A673 (cell line): ENCODE data around the gene CXXC1. TPM values are rescaled to one million over a fixed set of nuclear protein-coding genes. Genes with fewer than 3 reads are reported as not detected.
"Not testable (repeated sequence)": the region's sequence is repeated elsewhere in the genome, so short reads cannot be mapped to it uniquely, and the experiment has no call there.

ENCODE experiments used
- BruUV-seq: library from RNA; stranded (reverse); fragments of 400-500 nt; replicated peaks from 2 replicates; lab custom pipeline; 2021; lab: Mats Ljungman, UMichigan
- CTCF ChIA-PET: fragments of 300-600 bp; sonication (Branson Sonifier 250); formaldehyde crosslinking; loops from one replicate; lab custom pipeline; 2022; ENCODE audit warnings: antibody characterized with exemption; lab: Charles Lee
- POLR2A ChIA-PET: fragments of 300-600 bp; sonication (Branson Sonifier 250); formaldehyde crosslinking; loops from one replicate; lab custom pipeline; 2022; ENCODE audit warnings: antibody characterized with exemption; ENCODE audit not compliant: low non-redundant PET; lab: Charles Lee
- DNase-seq: peaks from one replicate; pipeline ENCODE4 v3.0.0-alpha.2; 2015; ENCODE audit warnings: low spot score
- H3K27ac ChIP-seq: fragments of 200-600 bp; sonication (generic); 2 replicates; pipeline ENCODE4 v1.5.1; 2016; ENCODE audit warnings: mixed run types, low read depth, mild to moderate bottlenecking, mixed read lengths, antibody characterized with exemption, low read length; ENCODE audit not compliant: poor library complexity, severe bottlenecking
- H3K27me3 ChIP-seq: fragments of 200-600 bp; sonication (generic); replicated peaks from 2 replicates; pipeline ENCODE4 v1.6.1; 2017; ENCODE audit warnings: mixed run types, low read depth, mild to moderate bottlenecking, mixed read lengths, antibody characterized with exemption, low read length; ENCODE audit not compliant: insufficient read depth, poor library complexity
- H3K36me3 ChIP-seq: fragments of 200-600 bp; sonication (generic); 2 replicates; pipeline ENCODE4 v1.6.1; 2016; ENCODE audit warnings: mixed run types, mild to moderate bottlenecking, mixed read lengths, antibody characterized with exemption, low read length; ENCODE audit not compliant: insufficient read depth, poor library complexity, severe bottlenecking
- H3K4me1 ChIP-seq: fragments of 200-600 bp; sonication (generic); 2 replicates; pipeline ENCODE4 v1.6.1; 2017; ENCODE audit warnings: mixed run types, mild to moderate bottlenecking, mixed read lengths, antibody characterized with exemption, low read length; ENCODE audit not compliant: insufficient read depth, poor library complexity, severe bottlenecking
- H3K4me3 ChIP-seq: fragments of 200-600 bp; sonication (generic); 2 replicates; pipeline ENCODE4 v1.5.1; 2016; ENCODE audit warnings: low read depth, mixed run types, mild to moderate bottlenecking, mixed read lengths, low read length; ENCODE audit not compliant: poor library complexity, severe bottlenecking
- H3K9me3 ChIP-seq: fragments of 200-600 bp; sonication (generic); 2 replicates; pipeline ENCODE4 v1.6.1; 2016; ENCODE audit warnings: mixed run types, low read depth, mild to moderate bottlenecking, mixed read lengths, antibody characterized with exemption, low read length; ENCODE audit not compliant: poor library complexity, severe bottlenecking
- EZH2 ChIP-seq: fragments of 200-600 bp; sonication (generic); IDR thresholded peaks from 2 replicates; pipeline ENCODE4 v1.6.1; 2017; ENCODE audit warnings: borderline replicate concordance, low read depth, mild to moderate bottlenecking, mixed read lengths, antibody characterized with exemption, low read length; ENCODE audit not compliant: poor library complexity, severe bottlenecking
- intact Hi-C: fragments of 100-400 bp; cut with micrococcal nuclease; formaldehyde crosslinking; loops from one replicate; pipeline ENCODE4 v1.10.0; 2022; ENCODE audit not compliant: unreplicated experiment
- total RNA-seq: library from RNA; stranded (reverse); gene quantifications from 2 replicates; pipeline ENCODE4 v1.2.3, GENCODE V29; 2021
- TF ChIP-seq, protein P1 (sequence below): fragments of 300-800, 200-600 bp; sonication (generic); conservative IDR thresholded peaks from 2 replicates; pipeline ENCODE4 v1.5.1; 2017; ENCODE audit warnings: low read depth, mild to moderate bottlenecking, antibody characterized with exemption, low read length, moderate library complexity, mixed read lengths

Gene CXXC1
- total RNA-seq, 1 experiment from 2014 or later, result 94.5 TPM

DNA sequence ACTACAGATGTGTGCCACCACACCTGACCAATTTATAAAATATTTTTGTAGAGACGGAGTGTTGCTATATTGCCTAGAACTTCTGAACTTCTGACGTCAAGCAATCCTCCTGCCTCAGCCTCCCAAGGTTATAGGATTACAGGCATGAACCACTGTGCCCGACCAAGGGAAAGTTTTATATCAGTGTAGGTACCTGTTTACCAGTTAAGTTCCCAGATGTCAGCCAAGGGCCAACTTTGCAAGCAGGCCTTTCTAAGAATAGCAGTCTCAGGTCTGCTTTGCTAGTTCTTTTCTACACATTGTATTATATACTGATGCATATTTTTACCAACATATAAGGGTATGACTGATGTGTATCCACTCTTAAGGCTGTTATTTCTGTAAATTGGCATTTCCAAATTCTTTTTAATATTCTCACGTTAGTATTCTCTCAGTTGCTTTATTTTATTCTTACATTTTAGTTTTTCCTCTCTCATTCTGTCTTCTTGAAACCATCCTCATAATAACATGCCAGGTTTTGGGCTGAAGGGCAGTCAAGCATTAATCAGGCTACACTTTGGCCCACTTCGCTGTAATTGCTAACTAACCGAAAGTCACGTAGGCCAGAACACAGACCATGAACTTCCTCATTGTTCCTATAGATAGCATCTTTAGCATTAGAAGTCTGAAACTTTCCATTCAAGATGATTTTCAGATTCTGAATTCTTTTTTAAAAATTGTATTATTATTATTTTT, 25.0 kb upstream of the CXXC1 start:
- no TSS peak for BruUV-seq
- TF ChIP-seq, protein P1, sequence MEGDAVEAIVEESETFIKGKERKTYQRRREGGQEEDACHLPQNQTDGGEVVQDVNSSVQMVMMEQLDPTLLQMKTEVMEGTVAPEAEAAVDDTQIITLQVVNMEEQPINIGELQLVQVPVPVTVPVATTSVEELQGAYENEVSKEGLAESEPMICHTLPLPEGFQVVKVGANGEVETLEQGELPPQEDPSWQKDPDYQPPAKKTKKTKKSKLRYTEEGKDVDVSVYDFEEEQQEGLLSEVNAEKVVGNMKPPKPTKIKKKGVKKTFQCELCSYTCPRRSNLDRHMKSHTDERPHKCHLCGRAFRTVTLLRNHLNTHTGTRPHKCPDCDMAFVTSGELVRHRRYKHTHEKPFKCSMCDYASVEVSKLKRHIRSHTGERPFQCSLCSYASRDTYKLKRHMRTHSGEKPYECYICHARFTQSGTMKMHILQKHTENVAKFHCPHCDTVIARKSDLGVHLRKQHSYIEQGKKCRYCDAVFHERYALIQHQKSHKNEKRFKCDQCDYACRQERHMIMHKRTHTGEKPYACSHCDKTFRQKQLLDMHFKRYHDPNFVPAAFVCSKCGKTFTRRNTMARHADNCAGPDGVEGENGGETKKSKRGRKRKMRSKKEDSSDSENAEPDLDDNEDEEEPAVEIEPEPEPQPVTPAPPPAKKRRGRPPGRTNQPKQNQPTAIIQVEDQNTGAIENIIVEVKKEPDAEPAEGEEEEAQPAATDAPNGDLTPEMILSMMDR, result no peak
- no peak for TF ChIP-seq EZH2
- Histone ChIP-seq H3K9me3 (no peaks in the 10 kb centered on the region), H3K36me3 (no peaks in the 10 kb centered on the region), H3K4me3 (no peak overlapping the region), H3K4me1 (no peaks in the 10 kb centered on the region), H3K27me3 (peaks cover 16% of the 10 kb centered on the region), H3K27ac (no peak overlapping the region)
- intact Hi-C loops, result no loop called here
- no peak for DNase-seq
- POLR2A ChIA-PET, result no interaction called here
- CTCF ChIA-PET, result no interaction called here

DNA sequence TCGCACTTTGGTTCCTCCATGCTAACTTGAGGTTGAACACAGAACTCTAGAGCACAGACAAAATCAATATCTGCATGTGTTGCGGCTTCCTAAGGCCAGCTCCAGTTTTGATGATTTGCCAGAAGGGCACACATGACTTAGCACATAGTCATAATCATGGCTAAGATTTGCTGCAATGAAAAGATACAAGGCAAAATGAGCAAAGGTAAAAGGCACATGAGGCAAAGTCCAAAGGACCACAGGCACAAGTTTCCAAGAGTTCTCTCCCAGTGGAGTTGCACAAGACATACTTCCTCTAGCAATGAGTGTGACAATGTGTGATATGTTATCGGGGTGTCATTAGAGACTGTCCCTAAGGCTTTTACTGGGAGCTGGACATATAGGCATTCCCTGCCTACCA, 24.2 kb upstream of the CXXC1 start:
- no peaks in the 10 kb centered on the region for H3K9me3 ChIP-seq
- H3K27ac ChIP-seq, result no peak overlapping the region
- POLR2A ChIA-PET, result no interaction called here
- no peak for DNase-seq
- H3K4me1 ChIP-seq, result no peaks in the 10 kb centered on the region
- H3K27me3 ChIP-seq, result peaks cover 16% of the 10 kb centered on the region
- BruUV-seq, result no TSS peak
- no peak for TF ChIP-seq EZH2
- TF ChIP-seq, protein P1, result no peak
- no peaks in the 10 kb centered on the region for H3K36me3 ChIP-seq
- CTCF ChIA-PET, result no interaction called here
- H3K4me3 ChIP-seq, result no peak overlapping the region
- intact Hi-C loops, result no loop called here

- H3K4me1 ChIP-seq, result no peaks in the 10 kb centered on the region
- no peak overlapping the region for H3K4me3 ChIP-seq
- no peaks in the 10 kb centered on the region for H3K36me3 ChIP-seq
- BruUV-seq, result no TSS peak
- CTCF ChIA-PET, result no interaction called here
- POLR2A ChIA-PET, result no interaction called here
- H3K27ac ChIP-seq, result no peak overlapping the region
- H3K9me3 ChIP-seq, result no peaks in the 10 kb centered on the region
- intact Hi-C loops, result no loop called here
- TF ChIP-seq EZH2, result no peak
- TF ChIP-seq, protein P1, result no peak
- peaks cover 21% of the 10 kb centered on the region for H3K27me3 ChIP-seq
- no peak for DNase-seq
Measured at GRCh38 chr18:50310080-50310479, 22.6 kb upstream of the CXXC1 start.

GRCh38 chr18:50308851-50309250, 21.4 kb upstream of the CXXC1 start:
- CTCF ChIA-PET, intact Hi-C loops, BruUV-seq: not testable (repeated sequence)

More at GRCh38 chr18:50308851-50309250, 21.4 kb upstream of the CXXC1 start:
- H3K4me1 ChIP-seq, H3K27ac ChIP-seq, DNase-seq, H3K4me3 ChIP-seq, H3K9me3 ChIP-seq, POLR2A ChIA-PET, H3K36me3 ChIP-seq: not testable (repeated sequence)
- H3K27me3 ChIP-seq, result peaks cover 13% of the 10 kb centered on the region
